SK-N-MC (cell line): ENCODE data around the gene TEKT1.

Source experiments
- EZH2 ChIP-seq: fragments of 200-600 bp; sonication (generic); IDR thresholded peaks from one replicate; pipeline ENCODE4 v1.6.1; 2017; ENCODE audit warnings: antibody characterized with exemption
- FOXP2 ChIP-seq: optimal IDR thresholded peaks from 2 replicates; pipeline ENCODE3; 2011; ENCODE audit warnings: mild to moderate bottlenecking, moderate library complexity; ENCODE audit not compliant: insufficient read depth; ENCODE audit errors: extremely low read length, control extremely low read depth
- POLR2AphosphoS5 ChIP-seq: IDR thresholded peaks from 2 replicates; pipeline ENCODE4 v1.6.1; 2012; ENCODE audit warnings: mild to moderate bottlenecking, low read depth, low read length, borderline replicate concordance

DNA sequence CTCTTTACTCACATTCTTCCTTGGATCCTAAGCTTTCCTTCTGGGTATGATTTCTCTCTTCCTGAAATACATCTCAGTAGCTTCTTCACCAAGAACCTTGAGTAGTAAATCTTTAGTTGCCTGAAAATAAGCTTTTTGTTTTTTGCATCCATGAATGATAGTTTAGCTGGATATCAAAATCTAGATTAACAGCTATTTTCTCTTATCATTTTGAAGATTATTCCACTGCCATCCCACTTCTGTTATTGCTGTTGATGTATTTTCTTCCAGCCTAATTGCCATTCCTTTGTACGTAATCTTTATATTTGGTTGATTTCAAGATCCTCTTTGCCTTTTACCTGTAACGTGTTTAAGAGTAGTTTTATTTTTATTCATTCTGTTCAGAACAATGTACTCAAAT, 63.1 kb downstream of the TEKT1 start:
- TF ChIP-seq EZH2: no peak
- no peak for TF ChIP-seq POLR2AphosphoS5
- TF ChIP-seq FOXP2: no peak
